ENCODE results near the gene GLI3. TPM values are rescaled to one million over a fixed set of nuclear protein-coding genes. Genes with fewer than 3 reads are reported as not detected.

The GLI3 gene
- total and polyA plus RNA-seq, 12 donors: 1.1 to 18.0 (median 4.6) TPM

DNA sequence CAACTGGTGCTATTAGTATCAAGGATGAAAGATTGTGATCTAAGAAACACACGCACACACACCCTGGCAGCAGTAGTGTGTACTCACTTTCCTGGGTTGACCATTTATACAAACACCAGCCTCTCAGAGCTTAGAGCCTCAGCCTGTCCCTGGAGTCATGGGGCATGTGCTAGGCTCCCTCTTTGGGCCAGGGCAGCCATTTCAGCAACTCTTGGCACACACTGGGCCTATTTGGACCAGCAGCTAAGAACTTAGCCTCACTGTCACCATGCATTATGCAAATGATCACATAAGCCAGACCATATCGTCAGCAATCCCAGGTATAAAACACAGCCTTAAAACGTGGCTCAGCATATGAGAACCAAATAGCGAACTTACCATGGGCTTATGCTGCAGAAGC, 51.3 kb downstream of the GLI3 start:
- WGBS, 4 donors: 84 to 88% (median 87%) methylated on average over 3 to 4 of the region's 4 CpGs
- intact Hi-C loops (cut with DNase I): no loop called here
- Histone ChIP-seq H3K4me3 (no peak overlapping the region), H3K9me3 (replicated peaks in 1 of 3) (no peaks in the 10 kb centered on the region), H3K4me1 (replicated peaks in 1 of 2) (peaks cover 0 to 3% of the 10 kb centered on the region in 2 donors), H3K27ac (no peak overlapping the region), H3K36me3 (replicated peaks in 1 of 2) (no peaks in the 10 kb centered on the region), H3K27me3 (no peaks in the 10 kb centered on the region)
- no peak for DNase-seq
- TF ChIP-seq POLR2A (IDR thresholded peaks at IDR 0.05): no peak
- TF ChIP-seq, protein P1, sequence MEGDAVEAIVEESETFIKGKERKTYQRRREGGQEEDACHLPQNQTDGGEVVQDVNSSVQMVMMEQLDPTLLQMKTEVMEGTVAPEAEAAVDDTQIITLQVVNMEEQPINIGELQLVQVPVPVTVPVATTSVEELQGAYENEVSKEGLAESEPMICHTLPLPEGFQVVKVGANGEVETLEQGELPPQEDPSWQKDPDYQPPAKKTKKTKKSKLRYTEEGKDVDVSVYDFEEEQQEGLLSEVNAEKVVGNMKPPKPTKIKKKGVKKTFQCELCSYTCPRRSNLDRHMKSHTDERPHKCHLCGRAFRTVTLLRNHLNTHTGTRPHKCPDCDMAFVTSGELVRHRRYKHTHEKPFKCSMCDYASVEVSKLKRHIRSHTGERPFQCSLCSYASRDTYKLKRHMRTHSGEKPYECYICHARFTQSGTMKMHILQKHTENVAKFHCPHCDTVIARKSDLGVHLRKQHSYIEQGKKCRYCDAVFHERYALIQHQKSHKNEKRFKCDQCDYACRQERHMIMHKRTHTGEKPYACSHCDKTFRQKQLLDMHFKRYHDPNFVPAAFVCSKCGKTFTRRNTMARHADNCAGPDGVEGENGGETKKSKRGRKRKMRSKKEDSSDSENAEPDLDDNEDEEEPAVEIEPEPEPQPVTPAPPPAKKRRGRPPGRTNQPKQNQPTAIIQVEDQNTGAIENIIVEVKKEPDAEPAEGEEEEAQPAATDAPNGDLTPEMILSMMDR (IDR thresholded peaks at IDR 0.05): no peak

DNA sequence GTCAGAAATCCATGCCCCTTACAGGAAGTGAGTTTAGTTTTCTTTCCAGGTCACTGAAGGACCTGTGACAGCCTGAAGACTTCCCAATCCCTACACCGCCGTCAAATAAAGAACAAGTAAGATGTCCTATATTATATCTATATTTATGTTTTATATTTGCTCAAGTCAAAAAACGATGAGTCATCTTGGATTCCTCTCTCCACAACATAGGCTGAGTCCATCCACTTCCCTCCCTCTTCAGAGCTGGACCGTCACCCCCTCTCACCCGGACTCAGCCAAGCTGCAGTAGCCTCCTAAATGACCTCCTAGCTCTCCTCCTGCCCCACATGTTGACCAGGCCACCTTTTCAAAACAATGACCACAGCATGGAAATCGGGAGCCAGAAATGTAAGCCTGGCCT, 53.5 kb downstream of the GLI3 start:
- Histone ChIP-seq H3K9me3 (replicated peaks in 1 of 3) (no peaks in the 10 kb centered on the region), H3K36me3 (replicated peaks in 1 of 2) (no peaks in the 10 kb centered on the region), H3K27me3 (no peaks in the 10 kb centered on the region), H3K4me3 (no peak overlapping the region), H3K4me1 (replicated peaks in 1 of 2) (no peaks in the 10 kb centered on the region), H3K27ac (no peak overlapping the region)
- WGBS, 4 donors: 80 to 92% (median 89%) methylated on average over 6 of the region's 6 CpGs
- intact Hi-C loops (cut with DNase I): no loop called here
- no peak for TF ChIP-seq POLR2A (IDR thresholded peaks at IDR 0.05)
- TF ChIP-seq, protein P1 (IDR thresholded peaks at IDR 0.05): no peak
- DNase-seq: no peak

DNA sequence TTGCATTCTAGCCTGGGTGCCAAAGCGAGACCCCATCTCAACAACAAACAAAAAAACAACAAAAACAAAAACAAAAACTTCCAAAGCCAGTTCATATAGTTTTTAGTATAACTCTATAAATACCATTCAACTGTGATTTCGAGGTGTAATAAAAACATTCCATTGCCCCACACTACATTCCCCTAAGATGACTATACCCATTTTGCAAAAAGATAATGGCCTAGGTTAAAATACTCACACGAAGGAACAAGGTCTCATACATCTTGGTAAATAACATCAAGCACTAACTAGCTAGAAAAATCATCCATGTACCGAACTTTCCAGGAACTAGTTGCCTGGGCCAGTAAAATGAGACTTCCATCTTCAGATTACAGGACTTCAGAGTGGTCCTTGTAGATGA, 55.4 kb downstream of the GLI3 start:
- H3K9me3 ChIP-seq (replicated peaks in 1 of 3): no peaks in the 10 kb centered on the region
- no peak for DNase-seq
- intact Hi-C loops (cut with DNase I): no loop called here
- no peak for TF ChIP-seq POLR2A (IDR thresholded peaks at IDR 0.05)
- TF ChIP-seq, protein P1 (IDR thresholded peaks at IDR 0.05): no peak
- no peaks in the 10 kb centered on the region for H3K36me3 ChIP-seq (replicated peaks in 1 of 2)
- 85 to 95% (median 90%) methylated on average over 4 of the region's 4 CpGs for WGBS, 4 donors
- H3K27me3 ChIP-seq: no peaks in the 10 kb centered on the region
- no peak overlapping the region for H3K4me3 ChIP-seq
- H3K4me1 ChIP-seq (replicated peaks in 1 of 2): no peaks in the 10 kb centered on the region
- H3K27ac ChIP-seq: no peak overlapping the region

DNA sequence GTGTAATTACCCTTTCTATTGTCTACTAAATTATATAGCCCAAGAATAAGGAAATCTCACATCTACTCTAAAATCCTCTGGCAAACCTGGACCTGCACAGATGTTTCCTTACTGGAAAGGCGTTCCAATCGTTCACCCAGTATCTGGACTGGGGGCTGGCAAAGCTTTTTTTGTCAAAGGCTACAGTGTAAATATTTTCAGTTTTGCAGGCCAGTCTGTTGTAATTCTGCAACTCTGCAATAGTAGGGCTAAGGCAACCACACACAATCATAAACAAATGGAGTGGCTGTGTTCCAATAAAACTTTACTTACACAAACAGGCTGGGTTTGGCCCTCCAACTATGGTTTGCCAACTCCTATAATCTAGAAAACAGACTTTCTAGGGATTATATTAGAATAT, 56.2 kb downstream of the GLI3 start:
- no peaks in the 10 kb centered on the region for H3K27me3 ChIP-seq
- no peaks in the 10 kb centered on the region for H3K9me3 ChIP-seq (replicated peaks in 1 of 3)
- no peak overlapping the region for H3K27ac ChIP-seq
- no peaks in the 10 kb centered on the region for H3K36me3 ChIP-seq (replicated peaks in 1 of 2)
- DNase-seq: no peak
- TF ChIP-seq, protein P1 (IDR thresholded peaks at IDR 0.05): no peak
- no peak for TF ChIP-seq POLR2A (IDR thresholded peaks at IDR 0.05)
- intact Hi-C loops (cut with DNase I): no loop called here
- H3K4me3 ChIP-seq: no peak overlapping the region
- WGBS, 4 donors: 75 to 91% (median 82%) methylated on average over 2 of the region's 2 CpGs
- H3K4me1 ChIP-seq (replicated peaks in 1 of 2): no peaks in the 10 kb centered on the region

Measured in adrenal gland (tissue), 12 donors.